ENCODE measurements around the gene NLRP9.
"Not testable (repeated sequence)": the region's sequence is repeated elsewhere in the genome, so short reads cannot be mapped to it uniquely, and the experiment has no call there.

Gene NLRP9

GRCh38 chr19:55738302-55738701 is at the start of gene NLRP9:
Gene NLRP9, minus strand, starts transcription at chr19:55738402. Its CDS starts 28 bp downstream, at chr19:55738374.
- DNase-seq (ENCODE audit: low read depth in 2 of 2) = no peak

DNA sequence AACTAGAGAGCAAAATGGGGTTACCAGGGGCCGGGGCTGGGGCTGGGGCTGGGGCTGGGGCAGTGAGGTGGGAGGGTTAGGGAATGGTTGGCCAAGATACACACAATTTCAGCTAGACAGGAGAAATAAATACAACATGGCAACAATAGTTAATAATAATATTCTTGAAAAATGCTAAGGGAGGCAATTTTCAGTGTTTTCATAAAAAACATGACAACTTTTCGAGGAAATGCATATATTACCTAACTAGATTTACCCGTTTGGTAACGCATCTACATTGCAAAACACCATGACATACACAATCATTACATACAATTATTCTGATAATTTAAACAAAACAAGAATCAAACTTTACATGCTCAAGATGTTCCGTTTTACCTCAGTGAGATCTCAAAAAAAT is 42.9 kb upstream of the NLRP9 start:
- DNase-seq (ENCODE audit: low read depth in 2 of 2) = no peak

DNA sequence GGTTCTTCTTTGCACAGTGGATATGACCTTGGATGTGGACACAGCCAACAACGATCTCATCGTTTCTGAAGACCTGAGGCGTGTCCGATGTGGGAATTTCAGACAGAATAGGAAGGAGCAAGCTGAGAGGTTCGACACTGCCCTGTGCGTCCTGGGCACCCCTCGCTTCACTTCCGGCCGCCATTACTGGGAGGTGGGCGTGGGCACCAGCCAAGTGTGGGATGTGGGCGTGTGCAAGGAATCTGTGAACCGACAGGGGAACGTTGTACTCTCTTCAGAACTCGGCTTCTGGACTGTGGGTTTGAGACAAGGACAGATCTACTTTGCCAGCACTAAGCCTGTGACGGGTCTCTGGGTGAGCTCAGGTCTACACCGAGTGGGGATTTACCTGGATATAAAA is 40.1 kb upstream of the NLRP9 start:
- DNase-seq (ENCODE audit: low read depth in 2 of 2) = no peak

DNA sequence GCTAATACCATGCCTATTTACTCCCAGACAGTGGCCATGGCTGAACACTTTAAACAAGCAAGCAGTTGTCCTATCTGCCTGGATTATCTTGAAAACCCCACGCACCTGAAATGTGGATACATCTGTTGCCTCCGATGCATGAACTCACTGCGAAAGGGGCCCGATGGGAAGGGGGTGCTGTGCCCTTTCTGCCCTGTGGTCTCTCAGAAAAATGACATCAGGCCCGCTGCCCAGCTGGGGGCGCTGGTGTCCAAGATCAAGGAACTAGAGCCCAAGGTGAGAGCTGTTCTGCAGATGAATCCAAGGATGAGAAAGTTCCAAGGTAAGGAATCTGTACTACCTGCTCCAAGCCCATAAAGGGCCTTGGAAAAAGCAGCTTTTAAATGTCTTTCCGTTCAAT is 39.3 kb upstream of the NLRP9 start:
- no peak for DNase-seq (ENCODE audit: low read depth in 2 of 2)

DNA sequence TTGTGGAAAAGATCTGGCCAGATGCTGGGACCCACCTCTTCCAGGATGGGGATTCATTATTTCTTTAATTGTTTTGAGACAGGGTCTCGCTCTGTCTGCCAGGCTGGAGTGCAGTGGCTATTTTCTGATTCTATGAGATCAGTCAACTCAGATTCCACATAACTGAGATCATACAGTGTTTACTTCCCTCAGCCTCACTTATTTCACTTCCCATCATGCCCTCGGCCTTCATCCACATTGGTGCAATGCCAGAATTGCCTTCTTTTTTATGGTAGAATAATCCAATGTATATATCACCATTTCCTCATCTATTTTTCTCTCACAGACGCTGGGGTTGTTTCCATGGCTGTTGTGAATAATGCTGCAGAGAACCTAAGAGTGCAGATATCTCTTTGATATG is 31.4 kb upstream of the NLRP9 start:
- not testable (repeated sequence) for DNase-seq (ENCODE audit: low read depth in 2 of 2)

DNA sequence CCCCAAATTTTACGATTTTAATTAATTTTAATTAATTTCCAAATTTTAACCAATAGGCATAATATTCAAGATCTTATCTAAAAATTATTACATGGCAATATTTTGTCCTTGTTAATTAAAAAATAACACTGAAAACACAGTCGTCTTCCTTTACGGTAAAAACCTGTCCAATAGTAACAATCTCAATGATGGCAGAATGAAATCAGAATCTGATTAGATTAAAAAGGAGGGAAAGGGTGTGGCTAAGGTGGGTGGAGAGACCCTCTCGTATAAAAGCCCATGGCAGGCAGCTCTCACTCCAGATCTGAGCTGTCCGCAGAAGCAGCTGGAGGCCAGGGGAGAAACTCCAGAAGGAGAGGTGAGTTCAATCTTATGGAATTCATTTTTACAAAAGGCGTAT is 30.6 kb upstream of the NLRP9 start, which contains the start of gene RFPL4AL1:
RFPL4AL1 (plus strand) TSS at position 301 of the 400 bp plus-strand sequence. CDS start 2,687 bp downstream, outside the sequence.
- DNase-seq (ENCODE audit: low read depth in 2 of 2) = not testable (repeated sequence)

- no peak for DNase-seq (ENCODE audit: low read depth in 2 of 2)
These were observed 28.3 kb upstream of the NLRP9 start for GRCh38 chr19:55766466-55766865.

DNA sequence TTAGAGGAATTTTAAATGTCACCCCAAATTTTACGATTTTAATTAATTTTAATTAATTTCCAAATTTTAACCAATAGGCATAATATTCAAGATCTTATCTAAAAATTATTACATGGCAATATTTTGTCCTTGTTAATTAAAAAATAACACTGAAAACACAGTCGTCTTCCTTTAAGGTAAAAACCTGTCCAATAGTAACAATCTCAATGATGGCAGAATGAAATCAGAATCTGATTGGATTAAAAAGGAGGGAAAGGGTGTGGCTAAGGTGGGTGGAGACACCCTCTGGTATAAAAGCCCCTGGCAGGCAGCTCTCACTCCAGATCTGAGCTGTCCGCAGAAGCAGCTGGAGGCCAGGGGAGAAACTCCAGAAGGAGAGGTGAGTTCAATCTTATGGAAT is 20.6 kb upstream of the NLRP9 start, which contains the start of gene RFPL4A:
RFPL4A (plus strand) TSS at position 301 of the 400 bp plus-strand sequence. CDS start 2,704 bp downstream, outside the sequence.
- DNase-seq (ENCODE audit: low read depth in 2 of 2) = not testable (repeated sequence)

GRCh38 chr19:55756808-55757207 is 18.6 kb upstream of the NLRP9 start:
- not testable (repeated sequence) for DNase-seq (ENCODE audit: low read depth in 2 of 2)

- DNase-seq (ENCODE audit: low read depth in 2 of 2) = no peak
These were observed 15.2 kb upstream of the NLRP9 start for GRCh38 chr19:55753401-55753800.

DNA sequence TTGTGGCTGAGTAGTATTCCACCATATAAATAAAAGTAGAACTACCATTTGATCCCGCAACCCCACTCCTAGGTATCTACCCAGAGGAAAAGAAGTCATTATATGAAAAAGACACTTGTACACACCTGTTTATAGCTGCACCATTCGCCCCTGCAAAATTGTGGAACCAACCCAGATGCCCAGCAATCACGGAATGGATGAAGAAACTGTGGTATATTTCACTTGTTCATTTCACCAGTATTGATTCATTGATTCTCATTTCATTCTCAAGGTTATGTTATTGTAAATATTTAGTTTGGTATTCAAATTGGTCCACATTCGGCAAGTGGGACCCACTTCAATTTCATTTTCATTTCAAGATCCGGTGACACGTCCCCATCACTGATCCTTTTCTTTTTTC is 12.5 kb upstream of the NLRP9 start:
- DNase-seq (ENCODE audit: low read depth in 2 of 2) = no peak

GRCh38 chr19:55730378-55730777 is 7.8 kb downstream of the NLRP9 start:
- not testable (repeated sequence) for DNase-seq (ENCODE audit: low read depth in 2 of 2)

DNA sequence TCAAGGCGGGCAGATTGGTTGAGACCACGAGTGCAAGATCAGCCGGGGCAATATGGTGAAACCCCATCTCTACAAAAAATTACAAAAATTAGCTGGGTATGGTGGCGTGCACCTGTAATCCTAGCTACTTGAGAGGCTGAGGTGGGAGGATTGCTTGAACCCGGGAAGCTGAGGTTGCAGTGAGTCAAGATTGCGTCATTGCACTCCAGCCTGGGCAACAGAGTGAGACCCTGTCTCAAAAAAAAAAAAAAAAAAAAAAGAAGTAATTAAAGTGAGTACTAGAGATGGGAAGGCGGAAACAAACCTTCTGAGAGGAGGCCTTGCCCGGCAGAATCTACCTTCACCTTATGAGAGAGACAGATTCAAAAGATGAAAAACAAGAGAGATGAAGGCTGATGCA is 14.7 kb downstream of the NLRP9 start:
- DNase-seq (ENCODE audit: low read depth in 2 of 2) = no peak

DNA sequence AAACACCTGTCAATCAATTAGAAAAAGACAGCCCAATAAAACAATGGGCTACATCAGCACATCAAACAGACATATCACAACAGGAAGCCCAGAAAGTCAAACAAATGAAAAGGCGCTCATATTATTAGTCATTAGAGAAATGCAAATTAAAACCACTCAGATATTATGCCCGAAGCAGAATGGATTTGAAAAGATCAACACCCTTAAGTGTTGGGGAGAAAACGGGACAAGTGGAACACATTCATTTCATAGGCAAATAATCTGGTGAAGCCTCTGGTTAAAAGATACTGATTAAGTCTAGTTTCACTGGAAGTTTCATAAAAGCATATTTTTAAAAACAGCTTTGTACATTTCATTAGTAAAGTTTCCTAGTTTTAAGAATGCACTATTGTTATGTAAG is 17.4 kb downstream of the NLRP9 start:
- DNase-seq (ENCODE audit: low read depth in 2 of 2) = no peak

- no peak for DNase-seq (ENCODE audit: low read depth in 2 of 2)
These were observed 17.9 kb downstream of the NLRP9 start for GRCh38 chr19:55720214-55720746.

- DNase-seq (ENCODE audit: low read depth in 2 of 2) = not testable (repeated sequence)
These were observed 20.1 kb downstream of the NLRP9 start for GRCh38 chr19:55717879-55718711.

DNA sequence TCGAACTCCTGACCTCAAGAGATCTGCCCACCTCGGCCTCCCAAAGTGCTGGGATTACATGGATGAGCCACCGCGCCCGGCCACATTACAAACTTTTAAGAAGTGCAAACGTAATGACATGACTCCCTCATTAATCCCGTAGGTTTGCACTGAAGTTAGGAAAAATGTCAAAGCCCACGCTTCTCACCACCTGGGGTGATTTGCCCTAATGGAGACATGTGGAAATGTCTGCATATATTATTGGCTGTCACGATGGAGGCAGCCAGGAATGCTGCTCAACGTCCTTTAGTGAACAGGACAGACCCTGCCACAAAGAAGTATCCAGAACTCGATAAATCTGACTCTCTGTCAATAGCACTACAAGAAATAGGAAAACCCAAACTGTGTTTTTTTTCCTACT is 21.0 kb downstream of the NLRP9 start:
- no peak for DNase-seq (ENCODE audit: low read depth in 2 of 2)

- DNase-seq (ENCODE audit: low read depth in 2 of 2) = no peak
These were observed 21.7 kb downstream of the NLRP9 start for GRCh38 chr19:55716531-55716930.

DNA sequence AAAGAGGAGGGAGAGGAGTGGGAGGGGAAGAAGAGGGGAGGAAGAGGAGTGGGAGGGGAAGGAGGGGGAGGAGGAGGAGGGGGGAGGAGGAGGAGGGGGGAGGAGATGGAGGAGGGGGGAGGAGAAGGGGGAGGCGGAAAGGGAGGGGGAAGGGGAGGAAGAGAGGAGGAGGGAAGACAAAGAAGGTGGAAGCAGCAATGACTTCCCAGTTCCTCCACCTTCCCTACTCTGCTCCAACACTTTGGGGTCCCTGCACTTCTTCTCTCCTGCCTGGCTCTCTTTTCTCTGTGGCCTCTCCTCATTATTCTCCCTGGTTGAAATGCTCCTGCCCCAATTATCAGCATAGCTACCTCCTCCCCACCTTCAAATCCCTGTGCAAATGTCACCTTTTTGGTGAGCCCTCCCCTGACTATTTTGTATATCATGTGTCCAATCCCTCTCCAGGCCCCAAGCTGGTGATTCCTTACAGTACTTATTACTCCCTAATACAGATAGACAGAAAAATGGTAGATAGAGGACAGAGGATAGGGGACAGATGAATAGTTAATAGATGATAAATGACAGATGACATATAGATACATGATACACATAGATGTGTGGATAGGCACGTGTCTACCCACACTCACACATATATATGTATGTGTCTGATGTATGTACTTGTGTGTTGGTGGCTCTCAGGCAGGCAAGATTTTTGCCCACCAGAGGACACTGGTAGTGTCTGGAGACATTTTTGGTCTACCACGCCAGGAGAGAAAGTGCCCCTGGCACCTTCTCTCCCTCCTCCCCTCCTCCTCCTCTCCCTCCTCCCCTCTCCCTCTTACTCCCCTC is 25.2 kb downstream of the NLRP9 start:
- no peak for DNase-seq (ENCODE audit: low read depth in 2 of 2)

DNA sequence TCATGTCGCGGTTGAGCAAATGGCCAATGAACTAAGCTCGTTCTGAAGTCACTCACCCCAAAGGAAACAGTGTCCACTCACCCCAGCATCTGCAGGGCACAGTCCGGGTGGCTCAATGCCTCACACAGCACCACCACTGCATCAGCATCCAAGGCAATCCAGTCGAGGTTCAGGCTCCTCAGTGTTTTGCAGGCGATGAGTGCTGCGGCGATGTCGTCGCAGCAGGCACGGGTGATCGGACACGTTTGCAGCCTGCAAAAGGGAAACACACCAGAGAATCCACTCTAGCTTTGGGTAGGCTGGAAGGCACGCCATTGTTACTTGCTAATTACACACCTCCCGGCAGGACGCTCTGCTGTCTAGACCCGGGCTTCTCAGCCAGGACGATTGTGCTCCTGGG is 26.5 kb downstream of the NLRP9 start:
- DNase-seq (ENCODE audit: low read depth in 2 of 2) = no peak

DNA sequence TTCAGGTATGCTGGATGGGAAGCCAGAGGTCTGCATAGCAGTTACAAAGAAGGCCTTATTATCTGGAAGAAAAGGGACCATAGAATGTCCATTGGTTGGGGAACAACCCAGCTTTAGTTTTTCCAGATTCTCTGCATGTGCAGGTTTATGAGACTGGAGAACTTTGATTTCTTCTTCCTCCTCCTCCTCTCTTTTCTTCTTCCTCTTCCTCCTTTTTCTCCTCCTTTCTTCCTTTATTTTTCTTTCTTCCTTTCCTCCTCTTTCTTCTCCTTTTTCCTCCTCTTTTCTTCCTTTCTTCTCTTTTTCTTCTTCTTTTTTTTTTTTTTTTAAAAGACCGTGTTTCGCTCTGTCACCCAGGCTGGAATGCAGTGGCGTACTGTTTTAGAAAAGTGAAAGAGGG is 32.2 kb downstream of the NLRP9 start:
- no peak for DNase-seq (ENCODE audit: low read depth in 2 of 2)

DNA sequence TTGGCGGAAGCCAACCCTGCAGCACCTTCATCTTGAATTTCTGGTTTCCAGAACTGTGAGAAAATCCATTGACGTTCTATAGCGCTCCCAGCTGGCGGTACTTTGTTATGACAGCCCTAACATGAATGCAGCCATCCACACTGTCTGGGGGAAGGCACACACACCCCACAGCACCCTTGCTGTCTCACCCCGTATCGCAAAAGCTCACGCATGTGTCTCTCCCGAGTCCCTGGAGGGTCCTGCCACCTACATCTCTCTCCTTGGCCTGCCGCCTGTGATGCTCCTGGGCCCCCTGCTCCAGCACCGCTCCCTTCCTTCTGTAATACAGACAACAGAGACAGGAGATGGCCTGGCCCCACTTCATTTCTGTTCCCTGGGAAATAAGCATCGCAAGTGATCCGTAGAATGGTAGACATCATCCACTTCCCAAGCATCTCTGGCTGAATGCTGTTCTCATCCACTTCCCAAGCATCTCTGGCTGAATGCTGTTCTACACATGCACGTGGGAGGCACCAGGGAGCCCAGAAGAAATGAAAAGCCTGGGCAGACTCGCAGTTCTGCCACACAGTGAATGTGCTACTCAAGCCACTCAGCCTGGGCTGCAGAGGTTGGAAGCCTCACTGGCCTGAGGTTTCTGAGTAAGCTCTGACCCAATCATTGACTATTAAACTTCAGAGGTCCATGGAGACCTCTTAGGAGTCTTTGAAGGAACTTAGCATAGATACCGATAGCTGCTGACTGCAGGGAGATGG is 33.5 kb downstream of the NLRP9 start:
- DNase-seq (ENCODE audit: low read depth in 2 of 2) = no peak

Data from stimulated activated CD8-positive, alpha-beta memory T cell treated with anti-CD3 and anti-CD28 coated beads, Interleukin-7, amount 100 ng/mL, for 4 hours (primary cell).